Mammary epithelial cell (primary cell): ENCODE measurements around the gene GABRP.

Source experiments
- CTCF ChIP-seq, 2 donors: IDR thresholded peaks in 1 of 2; conservative IDR thresholded peaks in 1 of 2; 2 replicates each; pipeline ENCODE4 v1.5.1; 2011 to 2012; ENCODE audit warnings: inconsistent platforms in 2 of 2, low read length in 2 of 2, mild to moderate bottlenecking in 2 of 2, control low read depth in 1 of 2, low read depth in 1 of 2; ENCODE audit not compliant: insufficient read depth in 1 of 2; ENCODE audit errors: extremely low read depth in 1 of 2
- EZH2 ChIP-seq: IDR thresholded peaks from 2 replicates; pipeline ENCODE4 v1.6.1; 2012; ENCODE audit warnings: low read length, inconsistent platforms, borderline replicate concordance

- no peak for TF ChIP-seq CTCF (conservative IDR thresholded peaks at IDR 0.05 in 1 of 2, IDR thresholded peaks at IDR 0.05 in 1 of 2; ENCODE audit: extremely low read depth in 1 of 2, insufficient read depth in 1 of 2, low read depth in 1 of 2, low read length in 2 of 2)
- TF ChIP-seq EZH2 = no peak
Measured at GRCh38 chr5:170761048-170761707, 22.3 kb upstream of the GABRP start.
